Gastroesophageal sphincter (tissue), 3 donors: Measurements from ENCODE around the gene ARHGAP27.

Experiments
- POLR2AphosphoS5 ChIP-seq: sonication (generic); formaldehyde crosslinking; IDR thresholded peaks from one replicate; pipeline ENCODE4 v1.6.1; 2017; ENCODE audit warnings: antibody characterized with exemption
- TF ChIP-seq, protein P1 (sequence below), 4 experiments: fragments of 200-600 bp in 2 of 4; fragments of 450-650 bp in 2 of 4; sonication (generic) in 1 of 4; IDR thresholded peaks; one replicate each; pipeline ENCODE4 v1.5.1; 2017 to 2019; ENCODE audit warnings: antibody characterized with exemption in 4 of 4, mild to moderate bottlenecking in 2 of 4, moderate library complexity in 2 of 4

GRCh38 chr17:45355087-45355486 lies 77.6 kb downstream of the ARHGAP27 start:
- TF ChIP-seq, protein P1, sequence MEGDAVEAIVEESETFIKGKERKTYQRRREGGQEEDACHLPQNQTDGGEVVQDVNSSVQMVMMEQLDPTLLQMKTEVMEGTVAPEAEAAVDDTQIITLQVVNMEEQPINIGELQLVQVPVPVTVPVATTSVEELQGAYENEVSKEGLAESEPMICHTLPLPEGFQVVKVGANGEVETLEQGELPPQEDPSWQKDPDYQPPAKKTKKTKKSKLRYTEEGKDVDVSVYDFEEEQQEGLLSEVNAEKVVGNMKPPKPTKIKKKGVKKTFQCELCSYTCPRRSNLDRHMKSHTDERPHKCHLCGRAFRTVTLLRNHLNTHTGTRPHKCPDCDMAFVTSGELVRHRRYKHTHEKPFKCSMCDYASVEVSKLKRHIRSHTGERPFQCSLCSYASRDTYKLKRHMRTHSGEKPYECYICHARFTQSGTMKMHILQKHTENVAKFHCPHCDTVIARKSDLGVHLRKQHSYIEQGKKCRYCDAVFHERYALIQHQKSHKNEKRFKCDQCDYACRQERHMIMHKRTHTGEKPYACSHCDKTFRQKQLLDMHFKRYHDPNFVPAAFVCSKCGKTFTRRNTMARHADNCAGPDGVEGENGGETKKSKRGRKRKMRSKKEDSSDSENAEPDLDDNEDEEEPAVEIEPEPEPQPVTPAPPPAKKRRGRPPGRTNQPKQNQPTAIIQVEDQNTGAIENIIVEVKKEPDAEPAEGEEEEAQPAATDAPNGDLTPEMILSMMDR (IDR thresholded peaks at IDR 0.05): no peak
- no peak for TF ChIP-seq POLR2AphosphoS5
